SW 1271 (cell line): Measurements from ENCODE around the gene GMDS.
A peak's percentile ranks its signal among the peaks of the same experiment; 100 is the strongest.

Source experiments
- DNase-seq, 2 experiments: peaks; one replicate each; lab custom pipeline; 2025; lab: John Stamatoyannopoulos, UW

Gene GMDS

DNA sequence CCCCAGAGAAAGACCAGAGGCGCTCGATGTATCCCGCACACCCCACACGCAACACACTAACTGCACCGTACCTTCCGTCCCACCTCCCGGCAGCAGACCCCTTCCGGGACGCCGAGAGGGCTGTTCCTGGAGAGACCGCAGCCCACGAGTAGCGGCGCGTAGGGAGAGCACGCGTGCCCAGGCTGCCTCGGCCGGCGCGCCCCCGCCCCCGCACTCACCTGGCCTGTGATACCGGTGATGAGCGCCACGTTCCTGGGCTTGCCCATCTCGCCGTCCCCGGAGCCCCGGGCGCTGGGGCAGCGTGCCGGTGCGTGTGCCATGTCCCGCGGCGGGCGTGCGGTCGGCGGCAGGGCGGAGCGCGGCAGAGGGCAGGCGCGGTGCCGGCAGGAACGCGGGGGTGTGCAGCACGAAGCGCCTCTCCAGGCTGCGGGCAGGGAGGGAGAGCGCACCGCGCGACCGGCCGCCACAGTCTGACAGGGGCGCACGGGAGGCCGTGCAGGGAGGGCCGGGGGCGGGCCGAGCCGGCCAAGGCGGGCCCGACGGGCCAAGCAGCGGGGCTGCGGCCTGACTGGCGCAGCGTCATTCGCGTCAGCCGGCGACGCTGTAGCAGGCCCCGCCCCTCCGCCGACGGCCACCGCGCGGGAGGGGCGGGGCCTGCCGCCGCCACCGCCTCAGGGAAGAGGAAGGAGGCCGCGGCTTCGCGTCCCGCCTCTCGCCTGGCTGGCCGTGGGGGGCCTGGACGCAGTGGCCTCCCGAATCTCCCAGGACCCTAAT lies at the start of gene GMDS:
Gene GMDS, minus strand, starts transcription at position 503 of the 774 bp plus-strand sequence.
- peak; percentile 75 to 84 for DNase-seq

DNA sequence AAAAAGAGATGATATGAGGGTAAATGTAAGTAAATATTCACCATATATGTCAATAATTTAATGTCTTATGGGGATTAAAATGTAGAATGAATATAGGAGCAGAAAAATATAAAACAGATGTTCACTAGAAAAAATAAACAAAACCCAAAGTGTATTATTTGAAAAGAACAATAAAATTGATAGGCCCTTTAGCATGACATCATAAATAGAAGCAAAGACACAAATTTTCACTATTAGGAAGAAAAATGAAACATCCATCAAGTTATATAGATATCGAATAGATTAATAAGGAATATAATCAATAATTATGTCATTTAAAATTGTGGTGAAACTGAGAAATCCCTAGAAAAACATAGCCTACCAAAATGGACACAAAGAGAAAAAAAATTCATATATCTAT lies 40.1 kb upstream of the GMDS start:
- DNase-seq = no peak

DNA sequence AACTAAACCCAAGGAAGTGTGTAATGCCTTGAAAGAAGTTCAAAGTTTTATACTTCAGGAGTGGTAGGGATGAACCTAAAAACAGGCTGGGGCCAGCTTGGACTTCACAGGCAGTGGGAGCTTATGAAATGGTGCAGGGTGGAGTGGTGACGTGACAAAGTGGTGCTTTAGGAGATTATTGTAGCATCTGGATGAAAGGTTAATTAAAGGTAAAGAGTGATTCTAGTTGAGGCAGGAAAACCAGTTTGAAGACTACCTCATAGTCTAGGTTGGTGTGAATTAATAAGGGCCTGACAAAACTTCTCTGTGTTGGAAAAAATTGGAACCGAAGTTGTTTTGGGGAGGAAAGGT lies 30.5 kb upstream of the GMDS start:
- DNase-seq = no peak

DNA sequence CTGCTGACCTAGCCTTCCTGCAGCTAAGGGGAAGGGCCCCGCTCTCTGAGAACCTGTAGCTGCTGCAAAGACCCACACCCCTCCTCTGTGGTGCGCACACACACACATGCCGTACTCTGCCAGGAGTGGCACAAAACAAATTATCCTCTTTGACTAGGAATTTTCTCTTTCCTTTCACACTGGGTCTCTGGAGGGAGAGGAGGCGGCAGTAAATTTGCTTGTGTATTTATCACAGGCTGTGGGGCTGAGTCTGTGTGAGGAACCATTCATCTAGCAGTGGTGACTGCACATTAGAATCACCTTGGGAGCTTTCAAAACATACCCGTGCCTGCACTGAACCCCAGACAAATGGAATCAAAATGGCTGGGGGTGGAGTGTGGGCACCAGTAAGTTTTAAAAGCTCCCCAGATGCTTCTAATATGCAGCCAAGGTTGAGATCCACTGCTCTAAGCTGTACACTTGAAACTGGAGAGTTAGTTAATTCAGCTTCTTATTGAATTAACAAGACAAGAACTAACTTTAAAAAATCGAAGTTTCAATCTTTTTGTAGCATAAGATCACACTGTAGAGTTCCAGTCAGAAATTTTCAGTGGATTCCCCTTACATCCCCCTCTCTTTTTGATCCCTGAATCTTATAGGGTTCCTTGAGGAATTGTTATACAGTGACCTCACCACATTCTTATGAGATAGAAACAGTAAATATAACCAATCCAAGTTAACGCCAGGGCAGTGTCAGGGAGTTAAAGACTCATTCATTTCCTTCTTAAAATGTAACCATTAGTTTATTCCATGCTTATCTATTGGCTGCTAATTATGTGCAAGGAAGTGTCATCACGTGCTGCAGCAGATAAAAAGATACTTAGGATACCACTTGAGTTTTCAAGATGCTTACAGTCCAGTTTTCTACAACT lies 29.8 kb upstream of the GMDS start:
- no peak for DNase-seq

DNA sequence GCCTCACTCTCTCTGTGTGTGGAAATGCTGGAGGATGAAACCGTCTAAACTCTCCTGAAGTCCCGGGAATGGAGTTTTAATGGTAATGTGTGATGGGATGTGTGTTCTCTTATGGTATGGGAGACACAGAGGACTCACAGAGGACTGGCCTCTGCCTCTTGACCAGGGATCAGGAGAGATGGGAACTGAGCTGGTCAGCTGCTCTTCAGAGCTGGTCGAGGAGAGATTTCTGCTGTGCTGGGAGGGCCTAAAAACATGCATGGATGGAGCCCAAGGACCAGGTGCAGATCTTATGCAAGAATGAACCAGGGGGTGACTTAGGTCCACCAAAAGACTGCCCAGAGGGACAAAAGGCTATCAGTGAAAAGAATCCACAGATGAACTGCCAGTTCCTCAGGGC lies 27.3 kb upstream of the GMDS start:
- DNase-seq = no peak

DNA sequence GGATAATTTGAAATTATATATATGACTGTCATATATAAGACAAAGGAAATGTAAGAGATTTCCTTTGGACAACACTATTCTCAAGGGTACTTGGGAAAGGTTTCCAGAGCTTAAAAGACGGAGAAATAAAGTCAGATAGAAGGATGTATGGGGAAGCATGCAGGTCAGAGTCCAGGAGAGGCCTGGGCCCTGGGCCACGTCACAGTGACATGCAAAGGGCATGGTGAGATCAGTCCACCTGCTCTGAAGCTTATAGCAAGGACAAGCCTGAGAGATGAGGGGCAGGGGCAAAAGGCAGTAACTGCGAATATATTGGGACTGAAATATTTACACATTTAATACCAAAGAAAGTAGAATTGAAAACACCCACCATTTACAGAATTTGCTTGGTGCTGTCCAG lies 24.6 kb upstream of the GMDS start:
- no peak for DNase-seq

DNA sequence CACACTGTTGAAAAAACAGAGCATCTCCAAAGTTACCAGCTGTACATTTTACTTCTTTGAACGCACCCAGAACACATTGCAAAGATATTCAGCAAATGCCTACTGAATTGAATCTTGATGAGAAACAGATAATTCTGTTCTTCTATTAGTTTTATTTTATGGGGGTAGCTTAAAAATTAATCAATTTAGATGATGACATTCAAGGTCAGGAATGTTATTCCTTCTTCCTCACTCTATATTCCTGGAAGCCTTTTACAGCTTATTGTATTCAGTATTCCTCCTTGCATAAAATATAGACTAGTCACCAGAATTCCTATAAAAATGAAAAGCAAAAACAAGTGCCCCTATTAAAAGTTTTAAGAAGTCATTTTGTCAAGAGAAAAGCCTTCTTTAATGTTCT lies 21.4 kb upstream of the GMDS start:
- DNase-seq = no peak

DNA sequence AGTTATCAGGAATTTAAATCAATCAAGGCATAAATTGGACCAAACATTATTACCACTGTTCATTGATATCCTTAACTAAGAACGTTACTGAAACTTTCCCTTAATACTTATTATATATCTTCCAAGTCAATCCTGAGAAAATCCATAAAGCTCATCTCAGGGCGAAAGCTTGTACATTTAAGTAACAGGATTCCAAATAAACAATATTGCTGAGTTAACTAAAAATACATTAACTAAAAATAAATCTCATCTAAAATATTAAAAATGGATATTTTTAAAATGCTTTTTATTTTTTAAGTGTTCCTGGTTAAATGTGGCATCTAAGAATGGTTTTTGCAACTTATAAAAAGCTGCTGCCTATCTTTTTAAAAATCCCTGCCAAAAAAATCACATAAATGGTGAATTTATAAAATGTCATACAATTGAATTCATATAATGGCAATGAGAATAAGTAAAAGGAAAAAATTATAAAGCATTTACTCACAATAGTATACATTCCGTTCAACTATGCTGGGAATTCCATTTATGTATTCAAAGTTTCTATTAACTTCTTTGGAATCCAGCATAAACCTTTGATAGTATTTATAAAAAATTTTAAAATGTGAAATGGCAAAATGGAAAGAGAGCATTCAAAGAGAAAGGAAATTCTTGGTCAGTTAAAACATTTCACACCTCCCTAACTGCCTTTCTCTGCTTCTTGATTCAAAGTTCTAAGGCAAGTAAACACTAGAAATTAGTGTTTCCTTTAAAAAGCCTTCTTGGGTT lies 20.8 kb upstream of the GMDS start:
- DNase-seq = no peak

DNA sequence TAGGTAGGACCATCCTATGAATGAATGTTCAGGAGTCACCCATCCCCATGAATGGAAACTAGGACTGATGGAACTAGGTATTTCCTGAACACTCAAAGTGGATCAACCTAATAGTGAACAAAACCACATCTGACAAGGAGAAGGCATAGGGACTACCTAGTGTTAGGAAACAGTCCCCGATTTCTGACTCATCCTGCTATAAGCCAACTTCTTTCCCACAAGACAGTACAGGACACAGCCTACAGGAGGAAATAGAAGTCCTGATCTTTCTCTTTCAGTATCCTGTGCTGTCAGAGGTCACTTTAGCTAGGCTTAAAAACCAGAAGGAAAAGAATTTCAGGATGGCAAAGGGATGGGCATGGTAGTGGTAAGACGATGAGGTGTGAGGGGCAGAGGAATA lies 19.5 kb upstream of the GMDS start:
- no peak for DNase-seq

DNA sequence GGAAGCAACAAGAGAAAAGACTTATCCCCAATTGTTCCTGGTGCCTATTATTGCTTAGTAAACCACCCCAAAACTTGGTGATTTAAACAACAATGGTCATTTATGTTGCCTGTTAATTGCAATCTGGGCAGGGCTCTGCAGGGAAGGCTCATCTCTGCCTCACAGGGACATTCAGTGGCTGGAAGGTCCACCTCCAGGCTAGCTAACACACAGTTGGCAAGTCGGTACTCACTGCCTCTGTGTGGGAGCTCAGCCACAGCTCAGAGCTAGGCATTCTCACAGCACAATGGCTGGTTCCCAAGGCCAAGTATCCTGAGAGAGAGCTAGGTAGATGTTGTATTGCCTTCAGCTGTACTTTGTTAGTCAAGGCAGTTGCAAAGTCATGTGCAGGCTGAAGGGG lies 18.5 kb upstream of the GMDS start:
- no peak for DNase-seq

DNA sequence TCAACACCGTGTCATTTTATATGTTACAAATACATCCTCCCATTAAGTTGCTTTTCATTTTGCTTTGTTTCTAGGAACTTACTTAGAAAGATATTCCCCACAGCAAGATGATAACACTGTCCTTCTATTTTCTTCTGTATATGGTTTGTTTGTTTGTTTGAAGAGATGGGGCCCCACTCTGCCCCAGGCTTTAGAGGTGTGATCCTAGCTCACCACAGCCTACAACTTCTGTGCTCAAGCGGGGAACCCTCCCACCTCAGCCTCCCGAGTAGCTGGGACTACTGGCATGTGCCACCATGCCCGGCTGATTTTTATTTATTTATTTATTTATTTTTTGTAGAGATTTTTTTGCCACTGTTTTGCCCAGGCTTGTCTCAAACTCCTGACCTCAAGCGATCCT lies 14.2 kb upstream of the GMDS start:
- DNase-seq = no peak

DNA sequence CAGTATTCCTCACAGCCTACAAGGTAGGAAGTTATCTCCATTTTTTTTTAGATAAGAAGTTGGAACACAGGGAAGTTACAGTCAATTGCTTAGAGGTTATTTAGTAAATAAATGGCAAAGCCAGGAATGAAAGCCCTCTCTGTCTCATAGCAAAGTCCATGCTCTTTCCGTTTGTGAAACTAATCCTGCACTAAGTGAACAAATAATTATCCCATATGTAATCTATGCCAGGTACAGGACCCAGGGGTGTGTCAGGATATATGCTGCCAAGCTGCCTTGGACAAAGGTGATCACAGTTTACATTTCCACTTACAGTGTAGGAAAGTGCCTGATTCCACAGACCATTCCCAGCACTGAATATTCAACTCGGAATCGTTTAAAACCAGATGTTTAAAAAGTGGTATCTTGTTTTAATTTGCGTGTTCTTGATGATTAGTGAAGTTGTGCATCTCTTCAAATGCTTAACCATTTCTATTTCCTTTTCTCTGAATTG lies 13.6 kb upstream of the GMDS start:
- DNase-seq = no peak

DNA sequence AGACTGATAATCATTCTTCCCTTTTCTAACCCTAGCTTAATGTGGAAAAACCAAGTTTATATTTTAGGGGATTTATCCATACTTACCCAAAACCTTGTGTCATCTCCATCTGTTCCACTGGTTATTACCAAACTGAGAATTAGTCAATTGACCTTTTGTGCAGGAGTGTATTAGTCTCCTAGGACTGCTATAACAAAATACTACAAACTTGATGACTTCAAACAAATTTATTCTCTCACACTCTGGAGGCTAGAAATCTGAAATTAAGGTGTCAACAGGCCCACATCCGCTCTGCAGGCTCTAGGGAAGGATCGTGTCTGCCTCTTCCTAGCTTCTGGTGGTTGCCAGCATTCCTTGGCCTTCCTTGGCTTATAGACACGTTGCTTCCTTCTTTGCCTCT lies 12.7 kb upstream of the GMDS start:
- no peak for DNase-seq

DNA sequence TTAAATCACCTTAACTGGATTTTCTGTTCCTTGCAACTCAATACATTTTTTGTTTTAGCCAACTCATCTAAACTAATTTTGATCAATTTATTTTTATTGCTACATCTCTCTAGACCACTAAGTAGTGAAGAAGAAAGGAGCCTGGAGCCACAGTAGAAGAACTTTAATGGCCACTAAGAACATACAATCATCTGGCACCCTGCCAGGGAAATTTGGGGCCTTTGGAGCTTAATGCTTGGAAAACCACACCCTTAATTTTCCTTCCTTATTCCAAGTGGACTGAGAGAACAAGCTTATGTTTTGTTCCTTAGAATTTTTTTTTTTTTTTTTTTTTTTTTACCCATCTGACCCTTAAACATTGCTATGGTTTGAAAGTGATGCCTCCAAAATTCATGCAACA lies 12.0 kb upstream of the GMDS start:
- DNase-seq = no peak

DNA sequence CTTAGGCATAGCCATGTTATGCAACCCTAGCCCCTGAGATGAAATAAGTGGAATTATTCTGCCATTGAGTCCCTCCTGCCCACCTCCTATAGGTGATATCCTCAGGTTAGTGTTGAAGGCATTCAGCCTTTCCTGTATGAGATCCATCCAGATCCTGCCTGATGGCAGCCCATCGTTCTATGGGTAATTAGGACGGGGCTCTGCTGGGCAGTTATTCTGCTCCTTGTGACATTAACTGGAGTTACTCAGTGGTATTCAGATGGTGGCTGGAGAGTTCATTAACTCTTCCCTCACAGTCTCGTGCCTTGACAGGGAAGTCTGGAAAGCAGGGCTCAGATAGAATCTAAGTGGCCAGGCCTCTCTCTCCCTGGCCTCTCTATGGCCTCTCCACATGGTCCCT lies 9.3 kb upstream of the GMDS start:
- no peak for DNase-seq

DNA sequence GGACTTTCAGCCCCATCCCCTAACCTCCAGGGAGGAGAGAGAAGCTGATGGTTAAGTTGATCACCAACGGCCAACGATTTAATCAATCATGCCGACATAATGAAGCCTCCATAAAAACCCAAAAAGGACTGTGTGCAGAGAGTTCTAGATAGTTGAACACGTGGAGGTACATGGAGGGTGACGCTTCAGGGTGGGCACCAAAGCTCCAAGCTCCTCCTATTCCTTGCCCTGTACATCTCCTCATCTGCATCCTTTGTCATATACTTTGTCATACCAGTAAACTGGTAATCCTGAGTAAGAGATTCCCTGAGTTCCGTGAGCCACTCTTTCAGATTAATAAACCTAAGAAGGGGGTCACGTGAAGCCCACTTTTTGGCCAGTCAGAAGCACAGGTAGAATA lies 3.7 kb upstream of the GMDS start:
- DNase-seq = no peak

DNA sequence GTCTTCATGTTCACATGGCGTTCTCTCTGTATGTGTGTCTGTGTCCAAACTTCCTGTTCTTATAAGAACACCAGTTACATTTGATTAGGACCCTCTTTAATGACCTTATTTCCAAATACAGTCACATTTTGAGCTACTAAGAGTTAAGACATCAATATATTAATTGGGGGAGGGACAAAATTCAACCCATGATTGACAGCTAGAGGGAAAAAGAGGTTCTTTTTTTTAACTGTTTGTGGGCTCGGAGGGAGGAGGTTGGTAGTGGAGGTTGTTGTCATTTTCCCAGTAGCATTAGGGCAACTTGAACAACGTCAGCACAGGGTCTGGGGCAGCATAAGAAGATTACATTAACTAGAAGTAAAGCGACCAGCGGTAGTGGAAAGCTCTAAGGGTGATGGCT lies 2.3 kb upstream of the GMDS start:
- DNase-seq = no peak

DNA sequence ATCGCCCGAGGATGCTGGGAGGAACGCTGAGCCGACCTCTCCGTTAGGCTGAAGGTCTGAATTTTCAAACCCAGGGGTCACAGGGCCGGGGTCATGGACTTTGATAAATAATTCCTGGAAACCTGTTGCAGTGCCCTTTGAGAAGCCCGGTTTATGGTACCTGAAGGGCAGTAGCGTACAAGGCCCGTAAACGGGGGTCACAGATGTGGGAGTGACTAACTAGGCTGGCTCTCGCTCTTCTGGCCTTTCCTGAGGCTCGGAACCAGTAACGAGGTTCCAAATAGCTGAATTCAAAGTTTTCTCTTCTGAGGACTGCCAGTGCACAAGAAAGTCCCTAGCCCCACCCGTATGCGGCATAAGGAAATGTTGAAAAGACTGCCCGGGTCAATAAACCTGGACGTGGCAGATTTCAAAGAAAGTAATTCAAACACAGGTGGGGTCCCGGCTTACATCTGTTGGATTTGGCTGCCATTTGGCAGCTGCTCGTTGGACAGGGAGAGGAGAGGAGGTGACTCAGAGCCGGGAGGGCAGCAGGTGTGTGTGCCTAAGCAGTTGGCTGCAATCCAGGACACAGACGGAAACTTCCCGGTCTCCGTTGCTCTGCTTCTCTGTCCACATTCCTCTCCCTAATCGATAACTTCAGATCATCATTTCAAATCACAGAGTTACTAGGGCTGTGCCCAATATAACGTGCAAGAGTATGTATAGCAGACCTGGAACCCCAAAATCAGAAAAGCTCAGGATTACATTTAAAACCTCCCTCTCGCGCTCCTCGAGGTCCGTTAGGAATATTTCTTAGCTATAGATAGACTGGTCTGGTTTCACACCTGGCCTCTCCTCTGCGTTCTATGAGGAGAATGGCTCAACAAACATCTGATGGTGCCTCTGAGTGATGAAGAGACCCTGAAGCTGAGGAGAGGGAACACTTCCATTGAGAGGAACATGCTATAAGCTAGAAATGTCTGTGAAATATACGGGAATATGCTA lies 765 bp upstream of the GMDS start:
- peak in 1 of 2 experiments; percentile 70 for DNase-seq

DNA sequence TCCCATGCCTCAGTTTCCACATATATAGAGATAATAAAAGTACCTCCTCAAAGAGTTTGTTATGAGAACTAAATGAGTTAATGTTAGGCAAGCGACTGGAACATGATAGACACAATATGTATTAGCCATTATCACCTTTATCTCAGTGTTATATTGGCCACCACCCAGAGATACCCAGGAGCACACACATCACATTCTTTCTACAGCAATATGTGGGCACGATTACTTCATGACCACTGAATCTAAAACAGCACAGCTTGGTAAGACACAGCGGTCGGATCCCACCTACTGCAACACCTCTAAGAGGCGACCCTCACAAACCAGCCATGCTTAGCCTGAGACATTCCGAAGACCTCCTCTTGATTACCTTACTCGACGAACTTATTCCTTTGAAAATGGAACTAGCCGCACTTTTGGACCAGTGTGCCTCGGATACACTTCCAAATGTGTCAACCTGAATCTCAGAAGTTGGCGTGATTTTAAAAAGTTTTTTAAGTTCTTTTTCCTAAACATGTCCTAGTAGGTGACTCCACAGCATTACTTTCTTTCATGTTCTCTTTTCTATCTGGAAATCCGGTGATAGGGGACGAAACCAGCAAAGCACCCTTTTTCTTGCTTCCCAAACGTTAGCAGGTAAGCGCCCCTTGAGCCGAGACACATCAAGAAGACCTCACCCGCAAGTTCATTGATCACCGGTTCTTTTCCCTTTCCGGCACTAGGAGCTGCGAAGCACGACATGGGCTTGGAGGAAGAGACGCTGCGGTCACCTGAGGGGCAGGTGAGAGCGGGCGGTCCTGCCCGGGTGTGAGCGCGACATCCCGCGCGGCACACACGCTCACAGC lies 923 bp downstream of the GMDS start:
- DNase-seq = no peak

DNA sequence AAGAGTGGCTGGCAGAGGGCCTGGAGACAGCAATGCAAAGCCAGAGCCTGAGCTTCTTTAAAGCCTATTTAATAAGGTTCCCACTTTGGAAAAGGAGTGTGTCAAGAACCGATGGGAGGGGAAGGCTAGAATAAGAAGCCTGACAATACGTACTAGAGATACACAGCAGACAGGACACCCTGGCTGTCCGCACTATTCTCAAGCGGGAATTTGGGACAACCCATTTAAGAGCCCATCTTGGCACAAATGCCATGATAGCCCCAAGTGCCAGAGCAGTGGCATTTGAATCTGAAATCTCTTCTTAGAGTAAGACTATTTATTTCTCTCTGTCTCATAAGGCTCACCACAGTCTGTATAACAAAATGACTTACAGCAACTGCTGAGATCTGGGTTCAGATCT lies 3.1 kb downstream of the GMDS start:
- no peak for DNase-seq
